Coronary artery (tissue), 2 donors: Measurements from ENCODE around the gene KRTAP4-5.
"Not testable (repeated sequence)": the region's sequence is repeated elsewhere in the genome, so short reads cannot be mapped to it uniquely, and the experiment has no call there.

Experiments
- DNase-seq: peaks from one replicate; pipeline ENCODE4 v3.0.0-alpha.2; 2017; ENCODE audit warnings: low spot score
- H3K27ac ChIP-seq, 2 donors: fragments of 200-600 bp; sonication (generic); one replicate each; pipeline ENCODE4 v1.5.1; 2016 to 2019
- H3K4me3 ChIP-seq: fragments of 200-600 bp; sonication (generic); 2 replicates; pipeline ENCODE4 v1.5.1; 2016; ENCODE audit warnings: mild to moderate bottlenecking, moderate library complexity
- TF ChIP-seq, protein P1 (sequence below): fragments of 200-600 bp; sonication (generic); IDR thresholded peaks from one replicate; pipeline ENCODE4 v1.5.1; 2019; ENCODE audit warnings: antibody characterized with exemption

Gene KRTAP4-5

DNA sequence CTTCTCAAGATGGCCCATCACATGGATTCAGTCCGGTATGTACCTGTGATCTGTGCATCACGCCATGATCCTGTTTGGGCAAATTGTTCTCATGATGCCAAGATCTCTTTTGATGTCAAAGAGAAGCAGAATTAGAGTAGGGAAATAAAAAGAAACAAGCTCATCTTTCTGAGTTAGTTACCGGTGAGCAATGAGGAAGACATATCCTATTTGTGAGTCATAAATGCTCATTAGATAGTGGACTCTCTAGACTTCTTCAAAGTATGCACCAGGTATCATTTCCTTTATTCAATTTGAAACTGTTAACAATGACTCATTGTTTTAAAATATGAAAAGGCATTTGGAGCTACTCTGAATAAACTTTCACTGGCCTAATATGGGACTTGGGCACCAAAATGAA is 17.6 kb downstream of the KRTAP4-5 start:
- no peak overlapping the region for H3K27ac ChIP-seq
- TF ChIP-seq, protein P1, sequence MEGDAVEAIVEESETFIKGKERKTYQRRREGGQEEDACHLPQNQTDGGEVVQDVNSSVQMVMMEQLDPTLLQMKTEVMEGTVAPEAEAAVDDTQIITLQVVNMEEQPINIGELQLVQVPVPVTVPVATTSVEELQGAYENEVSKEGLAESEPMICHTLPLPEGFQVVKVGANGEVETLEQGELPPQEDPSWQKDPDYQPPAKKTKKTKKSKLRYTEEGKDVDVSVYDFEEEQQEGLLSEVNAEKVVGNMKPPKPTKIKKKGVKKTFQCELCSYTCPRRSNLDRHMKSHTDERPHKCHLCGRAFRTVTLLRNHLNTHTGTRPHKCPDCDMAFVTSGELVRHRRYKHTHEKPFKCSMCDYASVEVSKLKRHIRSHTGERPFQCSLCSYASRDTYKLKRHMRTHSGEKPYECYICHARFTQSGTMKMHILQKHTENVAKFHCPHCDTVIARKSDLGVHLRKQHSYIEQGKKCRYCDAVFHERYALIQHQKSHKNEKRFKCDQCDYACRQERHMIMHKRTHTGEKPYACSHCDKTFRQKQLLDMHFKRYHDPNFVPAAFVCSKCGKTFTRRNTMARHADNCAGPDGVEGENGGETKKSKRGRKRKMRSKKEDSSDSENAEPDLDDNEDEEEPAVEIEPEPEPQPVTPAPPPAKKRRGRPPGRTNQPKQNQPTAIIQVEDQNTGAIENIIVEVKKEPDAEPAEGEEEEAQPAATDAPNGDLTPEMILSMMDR: no peak
- DNase-seq: no peak
- H3K4me3 ChIP-seq: no peak overlapping the region

DNA sequence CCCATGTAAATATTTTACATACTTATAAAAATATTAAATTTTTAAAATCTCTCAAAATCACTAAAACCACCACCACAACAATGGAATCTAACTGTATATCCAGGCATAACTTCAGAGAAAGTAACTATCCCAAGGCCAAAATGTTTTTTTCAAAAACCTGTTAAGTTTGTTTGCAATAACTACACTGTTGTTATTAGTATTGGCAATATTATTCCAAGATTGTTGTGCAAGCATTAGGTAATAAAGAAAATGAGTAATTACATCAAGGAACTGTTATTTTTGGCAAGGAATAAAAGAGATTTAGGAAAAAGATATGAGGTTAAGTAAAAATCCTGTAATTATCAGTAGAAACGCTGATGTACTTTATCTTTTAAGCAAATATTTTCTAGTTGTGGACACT is 22.3 kb downstream of the KRTAP4-5 start:
- Histone ChIP-seq H3K27ac (no peak overlapping the region), H3K4me3 (no peak overlapping the region)
- TF ChIP-seq, protein P1: no peak
- no peak for DNase-seq

DNA sequence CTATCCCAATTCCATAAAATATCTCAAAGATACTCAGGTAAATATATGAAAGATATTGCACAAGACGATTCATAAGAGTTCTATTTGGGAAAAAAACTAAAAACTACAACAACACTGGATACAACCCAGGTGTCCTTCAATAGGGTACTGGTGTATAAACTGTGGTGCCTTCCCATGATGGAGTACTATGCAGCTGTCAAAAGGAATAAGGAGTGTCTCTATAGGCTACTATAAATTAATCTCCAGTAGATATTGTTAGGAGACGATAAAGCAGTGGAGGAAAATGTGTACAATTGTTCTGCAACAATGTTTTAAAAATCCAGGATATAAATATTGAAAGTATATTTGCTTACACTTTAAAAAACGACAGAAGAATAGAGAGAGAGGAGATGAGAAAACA is 23.2 kb downstream of the KRTAP4-5 start:
- no peak for DNase-seq
- Histone ChIP-seq H3K4me3 (no peak overlapping the region), H3K27ac (no peak overlapping the region)
- TF ChIP-seq, protein P1: no peak

DNA sequence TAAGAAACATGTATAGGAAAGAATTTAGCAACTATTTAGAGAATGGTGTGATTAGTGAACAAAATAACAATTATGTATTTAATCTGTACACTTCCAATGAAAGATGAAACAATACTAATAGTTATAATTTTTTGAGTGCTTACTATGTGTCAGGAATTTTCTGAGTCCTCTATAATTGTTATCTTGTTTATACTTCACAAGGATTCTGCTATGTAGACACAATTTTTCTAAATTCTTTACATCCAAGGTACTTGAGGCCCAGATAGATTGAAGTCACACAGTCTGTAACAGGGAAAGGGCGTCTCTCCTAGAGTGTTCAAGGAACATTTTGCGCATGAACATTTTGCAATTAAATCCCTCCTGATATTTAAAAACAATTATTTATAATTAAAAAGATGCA is 24.6 kb downstream of the KRTAP4-5 start:
- TF ChIP-seq, protein P1: no peak
- no peak for DNase-seq
- H3K27ac ChIP-seq: no peak overlapping the region

DNA sequence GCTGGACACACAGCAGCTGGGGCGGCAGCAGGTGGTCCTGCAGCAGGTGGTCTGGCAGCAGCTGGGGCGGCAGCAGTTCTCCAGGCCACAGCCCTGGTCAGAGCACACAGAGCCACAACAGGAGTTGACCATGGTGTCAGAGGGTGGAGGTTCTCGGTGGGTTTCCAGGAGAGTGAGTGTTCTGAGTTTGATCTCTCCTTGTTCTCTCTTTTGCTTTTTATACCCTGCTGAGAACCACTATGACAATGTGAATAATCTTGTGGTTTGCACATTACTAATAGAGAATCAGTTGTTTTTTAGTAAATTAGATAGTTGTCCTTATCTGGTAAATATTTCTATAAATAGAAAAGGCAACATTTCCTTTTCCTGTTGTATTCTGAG is 25.6 kb downstream of the KRTAP4-5 start, which contains the start of gene KRTAP4-12:
Gene KRTAP4-12 (minus strand): TSS at position 192 of the 381 bp plus-strand sequence. CDS start 60 bp downstream, at position 132.
- not testable (repeated sequence) for H3K4me3 ChIP-seq, DNase-seq, H3K27ac ChIP-seq

More for the DNA sequence above, 24.6 kb downstream of the KRTAP4-5 start:
- H3K4me3 ChIP-seq: no peak overlapping the region

DNA sequence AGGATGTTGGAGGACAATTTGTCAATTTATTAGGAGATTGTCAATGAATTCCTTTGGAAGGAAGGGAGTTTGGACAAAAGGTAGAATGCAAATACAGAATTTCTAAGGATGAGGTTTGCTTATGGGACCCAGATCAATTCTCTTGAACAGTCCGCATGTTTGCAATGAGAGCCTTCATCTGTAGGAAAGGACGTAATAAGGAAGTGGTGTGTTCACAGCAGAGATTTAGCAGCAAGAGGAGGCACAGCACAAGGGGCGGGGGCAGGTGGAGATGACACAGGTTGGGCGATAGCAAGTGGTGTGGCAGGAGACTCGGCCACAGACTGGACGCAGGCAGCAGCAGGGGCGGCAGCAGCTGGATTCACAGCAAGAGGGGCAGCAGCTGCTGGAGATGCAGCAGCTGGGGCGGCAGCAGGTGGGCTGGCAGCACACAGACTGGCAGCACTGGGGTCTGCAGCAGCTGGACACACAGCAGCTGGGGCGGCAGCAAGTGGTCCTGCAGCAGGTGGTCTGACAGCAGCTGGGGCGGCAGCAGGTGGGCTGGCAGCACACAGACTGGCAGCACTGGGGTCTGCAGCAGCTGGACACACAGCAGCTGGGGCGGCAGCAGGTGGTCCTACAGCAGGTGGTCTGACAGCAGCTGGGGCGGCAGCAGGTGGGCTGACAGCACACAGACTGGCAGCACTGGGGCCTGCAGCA is 26.2 kb downstream of the KRTAP4-5 start:
- DNase-seq, H3K4me3 ChIP-seq, H3K27ac ChIP-seq: not testable (repeated sequence)

DNA sequence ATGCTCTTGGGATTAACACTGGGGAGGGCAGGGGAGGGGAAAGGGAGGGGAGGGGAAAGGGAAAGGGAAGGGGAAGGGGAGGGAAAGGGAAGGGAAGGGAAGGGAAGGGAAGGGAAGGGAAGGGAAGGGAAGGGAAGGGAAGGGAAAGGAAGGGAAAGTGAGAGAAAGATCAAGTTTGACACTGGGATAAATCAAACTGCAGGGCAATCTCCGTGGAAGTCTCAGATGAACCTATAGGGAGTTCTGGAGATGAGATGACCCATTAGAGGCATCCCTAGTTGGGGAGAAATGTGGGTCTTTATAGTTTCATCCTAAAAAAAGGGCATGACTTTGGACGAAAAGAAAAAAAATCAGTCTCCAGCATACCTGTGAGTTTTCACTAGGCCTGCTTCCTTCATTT is 27.9 kb downstream of the KRTAP4-5 start:
- H3K27ac ChIP-seq: no peak overlapping the region
- TF ChIP-seq, protein P1: no peak
- DNase-seq: no peak
- H3K4me3 ChIP-seq: no peak overlapping the region

DNA sequence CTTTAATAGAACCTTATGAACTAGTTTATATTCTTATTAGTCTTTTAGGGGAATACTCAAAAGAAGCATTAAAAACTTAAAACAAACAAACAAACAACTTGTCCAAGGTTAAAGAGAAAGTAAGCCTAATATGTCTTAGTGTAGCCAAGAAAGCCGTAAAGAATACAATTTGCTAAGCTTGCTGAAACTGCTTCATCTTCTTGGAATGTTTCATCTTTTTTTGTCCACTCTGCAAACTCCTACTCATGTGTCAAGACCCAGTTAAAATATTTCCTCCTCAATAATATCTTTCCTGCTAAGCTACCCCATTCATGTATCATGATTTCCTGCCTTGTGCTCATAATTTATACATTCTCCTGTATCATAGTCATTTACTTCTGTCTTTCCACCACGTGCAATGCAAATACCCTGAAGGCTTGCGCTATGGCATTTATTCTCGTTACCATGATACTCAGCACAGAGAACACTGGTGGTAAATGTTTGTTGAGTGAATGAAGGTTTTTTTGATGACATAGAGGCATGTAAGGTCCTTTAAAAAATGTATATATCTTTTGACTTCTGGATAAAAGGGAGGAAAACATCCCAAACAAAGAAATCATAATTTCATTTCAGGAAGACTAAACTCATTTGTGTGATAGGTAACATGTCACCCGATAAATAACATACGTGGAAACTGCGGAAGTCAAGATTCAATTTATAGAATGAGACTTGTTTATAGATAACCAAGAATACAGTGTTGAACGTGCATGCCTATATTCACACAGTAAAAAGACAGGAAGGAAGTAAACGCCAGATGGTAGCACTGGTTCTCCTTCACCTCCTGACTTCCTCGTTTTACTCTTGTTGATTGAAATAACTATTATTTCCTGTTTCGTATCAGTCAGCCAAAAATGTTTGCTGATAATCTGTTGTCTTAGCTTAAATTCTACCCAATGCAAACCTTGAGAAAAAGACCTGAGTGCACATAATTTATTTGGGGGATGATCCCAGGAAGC is 29.6 kb downstream of the KRTAP4-5 start:
- not testable (repeated sequence) for H3K27ac ChIP-seq, DNase-seq, H3K4me3 ChIP-seq
